GM18511 (cell line): ENCODE results near the gene ADAMTS18.

Experiments
- ATAC-seq: cut with Tn5 transposase; IDR thresholded peaks from one replicate; pipeline ENCODE4 v1.9.1; 2021; ENCODE audit warnings: mild to moderate bottlenecking, moderate library complexity; ENCODE audit not compliant: unreplicated experiment

ADAMTS18 gene

GRCh38 chr16:77330332-77331042 lies 104.3 kb downstream of the ADAMTS18 start:
- no peak for ATAC-seq

DNA sequence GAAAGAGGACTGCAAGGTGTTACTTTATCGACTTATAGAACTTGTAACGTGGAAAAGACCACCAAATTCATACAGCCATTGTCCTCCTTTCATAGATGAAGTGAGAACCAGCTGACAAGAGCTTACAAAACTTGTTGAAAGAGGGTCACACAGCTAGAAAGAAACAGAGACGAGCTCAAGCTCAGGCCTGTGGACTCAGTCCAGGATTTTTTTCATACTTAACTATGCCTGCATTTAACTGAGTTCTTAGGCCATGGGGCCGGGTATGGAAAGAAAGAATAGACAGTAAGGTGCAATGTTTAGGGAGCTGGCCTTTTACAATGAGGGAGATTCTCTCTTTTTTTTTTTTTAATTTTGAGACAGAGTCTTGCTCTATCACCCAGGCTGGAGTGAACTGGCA lies 106.1 kb downstream of the ADAMTS18 start:
- ATAC-seq = no peak

DNA sequence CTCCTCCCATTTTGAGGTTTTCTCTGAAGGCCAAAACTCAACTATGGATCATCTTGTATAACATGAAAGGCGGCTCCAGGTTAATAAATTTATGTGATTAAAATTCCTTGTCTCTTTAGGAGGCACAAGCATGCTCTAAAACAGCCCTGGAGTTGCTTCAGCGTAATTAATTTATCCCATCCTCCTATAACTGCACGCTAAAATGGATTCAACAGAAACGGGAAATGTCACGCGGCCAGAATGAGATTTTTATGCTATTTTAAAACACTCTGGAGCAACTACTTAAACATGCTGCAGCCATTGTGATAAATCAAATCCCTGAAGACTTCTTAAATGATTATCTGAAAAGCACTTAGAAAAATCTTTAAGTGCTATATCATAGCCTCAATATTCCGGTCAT lies 106.6 kb downstream of the ADAMTS18 start:
- no peak for ATAC-seq

DNA sequence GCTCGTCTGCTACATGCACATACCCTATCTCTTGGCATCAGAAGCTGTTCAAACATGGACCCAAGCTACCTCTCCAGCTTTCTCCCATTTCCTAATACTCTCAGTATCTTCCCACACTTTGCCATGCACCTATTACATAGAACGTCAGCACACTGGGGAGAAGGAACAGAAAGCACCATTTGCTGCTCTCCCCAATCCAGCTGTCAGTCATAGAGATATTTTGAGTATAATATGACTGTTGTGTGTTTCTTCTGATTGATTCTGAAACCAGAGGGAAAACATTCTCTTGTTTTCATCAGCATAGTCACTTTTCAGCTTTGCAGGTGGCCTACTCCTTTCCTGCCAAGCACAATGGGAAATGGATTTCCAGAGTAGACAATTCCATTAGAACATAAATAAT lies 107.1 kb downstream of the ADAMTS18 start:
- ATAC-seq = no peak

DNA sequence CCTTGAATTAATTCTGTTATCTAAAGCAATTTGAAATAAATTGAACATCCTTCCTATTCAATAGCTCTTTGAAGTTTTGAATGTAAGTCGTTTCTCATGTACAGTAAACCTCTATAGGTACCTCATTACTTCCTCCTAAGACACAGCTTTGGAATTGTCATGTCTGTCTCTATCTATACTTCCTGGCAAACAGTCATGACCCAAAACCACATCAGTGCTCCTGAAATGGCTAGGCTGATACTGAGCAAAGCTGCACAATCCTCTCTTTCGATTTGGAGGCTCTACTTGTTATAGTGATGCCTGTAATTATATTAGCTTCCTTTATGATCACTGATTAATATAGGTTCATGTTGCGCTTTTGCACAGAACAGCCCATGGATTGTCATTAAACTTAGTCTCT lies 110.1 kb downstream of the ADAMTS18 start:
- no peak for ATAC-seq

- no peak for ATAC-seq
Measured at GRCh38 chr16:77323695-77324094, 111.1 kb downstream of the ADAMTS18 start.

DNA sequence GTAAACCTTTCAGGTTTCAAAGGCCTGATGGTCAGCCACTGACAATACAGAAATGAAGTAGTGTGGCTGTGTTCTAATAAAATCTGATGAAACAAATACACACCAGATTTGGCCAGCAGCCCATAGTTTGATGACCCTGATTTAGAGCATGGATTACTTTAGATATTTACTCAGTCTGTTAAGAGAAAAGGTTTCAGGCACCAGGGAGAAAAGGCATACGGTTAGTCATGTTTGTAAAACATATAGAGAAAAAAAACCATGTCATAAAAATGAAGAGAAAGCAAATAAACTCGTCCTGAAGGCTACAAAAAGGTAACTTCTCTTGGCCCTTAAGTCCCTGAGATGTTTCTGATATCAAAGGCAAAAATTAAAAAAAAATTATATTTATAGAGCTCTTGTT lies 112.1 kb downstream of the ADAMTS18 start:
- no peak for ATAC-seq

- no peak for ATAC-seq
Measured at GRCh38 chr16:77317059-77317458, 117.8 kb downstream of the ADAMTS18 start.

- ATAC-seq = no peak
Measured at GRCh38 chr16:77310877-77311276, 124.0 kb downstream of the ADAMTS18 start.

- no peak for ATAC-seq
Measured at GRCh38 chr16:77308163-77308561, 126.7 kb downstream of the ADAMTS18 start.

- no peak for ATAC-seq
Measured at GRCh38 chr16:77307426-77308162, 127.2 kb downstream of the ADAMTS18 start.

GRCh38 chr16:77306075-77306474 lies 128.8 kb downstream of the ADAMTS18 start:
- ATAC-seq = no peak

DNA sequence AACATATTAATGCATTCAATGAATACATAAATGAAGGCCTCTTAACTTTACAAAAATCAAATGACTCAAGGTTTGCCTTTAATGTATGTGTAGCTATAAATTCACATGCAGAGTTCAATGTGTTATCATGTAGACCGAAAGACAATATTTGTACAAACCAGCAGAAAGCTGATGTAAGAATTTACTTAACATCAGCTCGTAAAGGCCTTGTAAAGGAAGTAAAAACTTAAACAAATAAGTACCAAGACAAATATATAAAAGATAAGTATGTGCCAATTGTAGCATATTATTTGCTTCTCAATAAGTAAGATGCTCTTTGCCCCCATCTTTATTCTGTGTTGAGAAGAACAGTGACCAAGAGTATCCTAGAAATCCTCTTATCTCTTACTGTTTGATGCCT lies 130.0 kb downstream of the ADAMTS18 start:
- no peak for ATAC-seq

GRCh38 chr16:77304134-77304533 lies 130.7 kb downstream of the ADAMTS18 start:
- ATAC-seq = no peak

DNA sequence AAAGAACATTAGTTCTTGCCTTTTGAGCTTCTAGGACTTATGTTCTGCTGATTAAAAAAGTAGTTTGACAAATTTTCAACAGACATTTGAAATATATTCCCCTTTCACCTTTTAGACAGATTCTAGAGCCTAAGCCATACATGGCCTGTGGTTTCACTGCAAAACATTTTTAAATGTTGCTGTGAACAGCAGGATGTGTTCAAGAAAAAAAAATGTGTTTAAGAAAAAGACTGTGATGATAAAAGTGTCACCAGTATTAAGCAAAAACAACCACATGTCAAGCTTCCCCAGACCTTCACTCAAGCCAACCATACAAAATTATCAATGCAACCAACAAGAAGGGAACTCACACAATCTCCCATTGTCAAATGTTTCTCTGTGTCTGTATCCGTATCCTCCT lies 132.2 kb downstream of the ADAMTS18 start:
- no peak for ATAC-seq

- no peak for ATAC-seq
Measured at GRCh38 chr16:77302249-77302648, 132.6 kb downstream of the ADAMTS18 start.

DNA sequence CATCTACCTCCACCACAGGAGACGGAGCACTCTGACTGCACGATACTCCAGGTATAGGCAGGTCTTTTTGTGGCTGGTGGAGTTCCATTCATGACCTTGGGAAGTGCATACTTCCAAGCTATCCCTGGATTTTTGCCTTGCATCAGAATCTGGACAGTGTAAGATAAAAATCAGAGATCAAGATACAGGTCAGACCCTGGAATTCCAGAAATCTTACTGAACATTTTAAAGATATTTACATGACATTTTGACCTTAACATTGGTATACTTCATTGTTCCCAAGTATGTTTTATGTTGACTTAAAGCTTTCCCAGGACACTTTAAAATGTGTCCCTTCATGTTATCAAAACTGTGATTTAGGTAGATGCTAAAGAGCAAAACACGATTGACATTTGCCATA lies 134.6 kb downstream of the ADAMTS18 start:
- ATAC-seq = no peak

DNA sequence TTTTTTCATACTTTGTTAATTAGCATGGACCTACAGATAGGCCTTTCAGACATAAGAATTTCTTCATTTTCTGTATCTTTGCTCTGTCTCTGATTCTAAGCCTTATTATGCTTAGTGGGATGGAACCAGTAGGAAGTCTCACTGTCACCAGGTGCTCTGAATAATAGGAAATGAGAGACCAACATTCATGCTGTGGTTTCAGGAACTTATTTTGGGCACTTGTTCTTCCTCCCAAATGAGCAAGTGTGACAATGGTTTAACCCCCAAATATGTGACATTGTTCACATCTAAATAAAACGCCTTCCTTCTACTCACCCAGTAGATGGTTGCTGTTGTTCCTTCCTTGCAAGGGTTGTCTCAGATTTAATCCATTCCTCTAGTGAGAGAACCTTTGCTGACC lies 135.4 kb downstream of the ADAMTS18 start:
- no peak for ATAC-seq

- ATAC-seq = no peak
Measured at GRCh38 chr16:77298418-77299360, 136.1 kb downstream of the ADAMTS18 start.

GRCh38 chr16:77297996-77298395 lies 136.8 kb downstream of the ADAMTS18 start:
- ATAC-seq = no peak

DNA sequence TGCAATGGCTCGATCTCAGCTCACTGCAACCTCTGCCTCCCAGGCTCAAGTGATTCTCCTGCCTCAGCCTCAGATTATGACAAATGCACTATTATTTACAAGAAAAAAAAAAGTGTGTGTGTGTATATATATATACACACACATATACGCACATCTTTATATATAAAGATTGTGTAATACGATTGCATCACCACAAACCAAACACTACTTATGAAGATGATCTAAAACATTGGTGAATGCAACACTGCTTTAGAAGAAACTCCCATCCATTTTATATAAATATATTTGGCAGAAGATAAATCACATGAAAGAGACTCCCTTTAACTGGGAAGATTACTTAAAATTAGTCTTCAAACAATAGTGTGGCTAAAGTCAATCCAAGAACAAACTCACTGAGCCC lies 138.9 kb downstream of the ADAMTS18 start:
- no peak for ATAC-seq
